Astrocyte of the hippocampus (primary cell): Measurements from ENCODE around the gene RPS6KA5.
A peak's percentile ranks its signal among the peaks of the same experiment; 100 is the strongest.
"Not testable (repeated sequence)": the region's sequence is repeated elsewhere in the genome, so short reads cannot be mapped to it uniquely, and the experiment has no call there.

Experiments
- DNase-seq: peaks from one replicate; pipeline ENCODE4 v3.0.0; 2011; ENCODE audit warnings: low read depth, low spot score

RPS6KA5 gene

DNA sequence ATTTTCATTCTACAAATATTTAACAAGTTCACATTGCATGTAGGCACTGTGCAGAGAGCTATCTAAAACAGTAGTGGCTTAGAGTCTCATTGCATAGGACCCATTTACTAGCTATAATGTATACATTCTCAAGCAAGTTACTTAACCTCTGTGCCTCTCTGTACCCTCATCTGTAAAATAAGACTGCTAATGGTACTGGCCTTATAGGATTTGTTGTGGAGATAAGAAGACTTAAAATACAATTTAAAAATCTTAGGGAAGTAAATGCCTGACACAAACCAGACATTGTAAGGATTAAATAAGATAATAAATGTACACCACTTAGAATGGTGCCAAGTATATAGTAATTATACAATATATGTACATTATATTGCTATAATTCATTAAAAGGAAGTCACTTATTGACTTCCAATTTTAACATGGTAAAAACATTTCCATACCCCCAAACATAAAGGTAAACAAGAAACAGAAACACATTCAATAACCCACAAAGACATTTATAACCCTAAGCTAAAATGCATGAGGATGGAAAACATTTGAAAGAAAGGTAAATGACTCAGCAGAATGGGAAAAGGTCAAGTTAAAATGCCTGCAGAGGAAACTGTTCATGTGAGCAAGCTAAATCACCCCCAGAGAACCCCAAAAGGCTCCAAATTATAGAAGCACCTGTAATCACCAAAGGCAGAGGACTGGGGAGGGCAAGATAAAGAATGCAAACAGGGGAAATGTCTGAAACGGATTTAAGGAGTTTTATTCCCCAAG, 30.8 kb downstream of the RPS6KA5 start:
- no peak for DNase-seq

DNA sequence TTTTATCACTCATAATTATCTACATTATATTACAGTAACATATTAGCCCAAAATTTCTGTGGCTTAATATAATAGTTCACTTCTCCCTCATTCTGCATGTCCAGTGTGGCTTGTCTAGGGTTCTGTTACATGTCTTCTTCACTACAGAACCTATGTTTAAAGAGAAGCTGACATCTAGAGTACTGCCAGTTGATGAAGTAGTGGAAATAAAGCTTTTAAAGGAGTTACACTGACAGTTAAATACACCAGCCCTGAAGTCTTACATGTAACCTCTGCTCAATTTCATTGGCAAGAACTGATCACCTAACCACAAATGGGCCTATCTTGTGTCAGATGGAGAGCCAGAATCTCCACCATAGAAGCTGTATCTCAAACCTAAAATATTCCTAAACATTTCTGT, 32.9 kb downstream of the RPS6KA5 start:
- no peak for DNase-seq

DNA sequence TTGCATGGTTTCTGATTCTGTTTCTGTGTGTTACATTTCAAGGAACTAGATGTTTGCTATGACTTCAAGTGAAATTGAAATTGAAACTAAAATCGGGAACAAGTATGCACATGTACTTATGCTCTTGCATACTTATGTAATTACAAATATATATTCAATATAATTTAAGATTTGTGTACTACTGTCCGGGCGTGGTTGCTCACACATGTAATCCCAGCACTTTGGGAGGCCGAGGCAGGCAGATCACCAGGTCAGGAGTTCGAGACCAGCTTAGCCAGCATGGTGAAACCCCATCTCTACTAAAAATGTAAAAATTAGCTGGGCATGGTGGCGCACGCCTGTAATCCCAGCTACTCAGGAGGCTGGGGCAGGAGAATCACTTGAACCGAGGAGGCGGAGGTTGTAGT, 37.8 kb downstream of the RPS6KA5 start:
- DNase-seq: not testable (repeated sequence)

DNA sequence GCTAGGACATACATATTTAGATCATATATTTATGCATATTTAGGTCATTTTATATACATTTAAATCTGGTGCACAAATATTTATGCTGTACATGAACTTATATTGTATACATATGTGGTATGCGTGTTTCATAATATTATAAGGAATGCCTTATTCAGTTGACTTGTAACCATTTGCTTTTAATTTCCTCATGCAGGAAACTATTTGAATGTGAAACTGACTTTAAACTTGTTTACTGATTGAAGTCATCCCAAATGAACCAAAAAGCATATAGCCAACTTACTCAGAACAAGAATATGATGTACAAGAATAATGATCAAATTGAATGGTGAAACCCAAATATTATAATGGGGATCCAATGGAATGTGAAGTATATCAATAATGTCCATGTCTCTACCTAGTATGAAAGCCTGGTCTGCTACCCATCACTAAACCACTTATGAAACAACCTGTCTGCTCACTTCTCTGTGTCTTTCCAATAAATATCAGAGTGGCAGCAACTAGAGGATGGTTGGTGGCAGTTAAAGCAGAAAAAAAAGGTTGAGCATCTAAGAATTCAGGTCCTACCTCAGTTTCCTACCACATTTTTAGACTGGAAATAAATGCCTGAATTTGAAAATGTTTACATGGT, 38.3 kb downstream of the RPS6KA5 start:
- DNase-seq: no peak

DNA sequence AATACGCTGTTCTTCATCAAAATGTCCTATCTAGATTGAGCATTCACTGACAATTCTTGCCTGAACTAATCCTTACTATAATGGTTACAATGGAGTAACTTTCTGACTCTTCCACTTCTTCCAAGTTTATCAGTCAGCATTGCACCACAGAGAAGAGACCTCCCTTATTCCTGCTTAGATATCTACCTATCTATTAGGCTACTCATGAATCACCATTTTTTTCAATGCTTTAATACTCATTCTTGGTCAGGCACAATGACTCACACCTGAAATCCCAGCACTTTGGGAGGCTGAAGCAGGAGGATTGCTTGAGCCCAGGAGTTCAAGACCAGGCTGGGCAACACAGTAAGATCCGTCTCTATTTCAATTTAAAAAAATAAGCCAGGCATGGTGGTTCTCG, 39.3 kb downstream of the RPS6KA5 start:
- no peak for DNase-seq

DNA sequence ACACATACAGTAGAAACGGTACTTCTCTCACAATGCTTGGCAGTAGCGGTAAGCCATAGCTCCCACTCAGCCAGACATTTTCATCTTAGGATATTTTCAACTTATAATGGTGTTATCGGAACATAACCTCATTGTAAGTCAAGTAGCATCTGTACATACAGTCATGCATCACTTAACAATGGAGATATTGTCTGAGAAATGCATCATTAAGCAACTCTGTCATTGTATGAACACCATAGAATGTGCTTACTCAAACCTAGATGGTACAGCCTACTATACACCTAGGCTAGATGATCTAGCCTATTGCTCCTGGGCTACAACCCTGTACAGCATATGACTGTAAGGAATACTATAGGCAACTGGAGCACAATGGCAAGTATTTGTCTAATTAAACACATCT, 40.8 kb downstream of the RPS6KA5 start:
- no peak for DNase-seq

DNA sequence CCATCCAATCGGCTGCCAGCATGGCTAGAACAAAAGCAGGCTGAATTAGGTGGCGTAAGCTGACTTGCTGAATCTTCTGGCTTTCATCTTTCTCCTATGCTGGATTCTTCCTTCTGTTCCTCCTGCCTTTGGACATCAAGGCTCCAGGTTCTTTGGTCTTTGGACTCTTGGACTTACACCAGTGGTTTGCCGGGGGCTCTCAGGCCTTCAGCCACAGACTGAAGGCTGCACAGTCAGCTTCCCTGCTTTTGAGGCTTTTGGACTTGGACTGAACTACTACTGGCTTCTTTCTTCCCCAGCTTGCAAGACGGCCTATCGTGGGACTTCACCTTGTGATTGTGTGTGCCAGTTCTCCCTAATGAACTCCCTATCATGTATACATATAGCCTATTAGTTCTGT, 42.0 kb downstream of the RPS6KA5 start:
- DNase-seq: no peak

DNA sequence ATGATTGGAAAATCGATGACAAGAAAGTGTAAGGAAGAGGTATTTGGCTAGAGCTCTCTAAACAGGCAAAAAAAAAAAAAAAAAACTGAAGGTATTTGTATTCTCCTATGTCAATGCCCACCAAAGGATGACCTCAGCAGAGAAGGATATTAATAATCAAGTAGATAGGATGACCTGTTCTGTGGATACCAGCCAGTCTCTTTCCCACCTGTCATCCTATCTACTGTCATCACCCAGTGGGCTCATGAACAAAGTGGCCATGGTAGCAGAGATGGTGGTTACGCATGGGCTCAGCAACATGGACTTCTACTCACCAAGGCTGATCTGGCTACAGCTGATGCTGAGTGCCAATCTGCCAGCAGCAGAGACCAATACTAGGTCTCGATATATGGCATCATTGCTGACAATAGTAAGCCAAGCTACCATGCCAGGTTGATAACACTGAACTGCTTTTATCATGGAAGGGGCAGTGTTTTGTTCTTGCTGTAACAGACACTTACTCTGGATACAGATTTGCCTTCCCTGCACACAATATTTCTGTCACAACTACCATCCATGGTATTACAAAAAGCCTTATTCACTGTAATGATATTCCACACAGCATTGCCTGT, 43.5 kb downstream of the RPS6KA5 start:
- no peak for DNase-seq

DNA sequence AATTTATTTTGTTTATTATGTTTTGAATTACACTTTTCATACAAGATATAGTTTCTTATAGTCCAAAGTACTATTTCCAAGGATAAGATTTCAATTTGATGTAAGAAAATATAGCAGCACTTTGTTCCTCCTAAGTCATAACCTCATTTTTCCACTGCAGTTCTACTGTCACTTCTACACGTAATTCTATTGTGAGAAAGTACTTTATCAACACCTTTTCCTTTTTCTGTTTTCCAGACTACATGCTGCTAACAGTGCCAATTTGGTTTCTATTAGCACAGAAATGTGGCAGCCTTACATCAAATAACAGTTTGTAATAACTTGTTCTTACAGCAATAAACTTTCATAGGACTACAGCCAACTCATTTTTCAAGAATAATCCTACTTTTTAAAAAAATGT, 45.0 kb downstream of the RPS6KA5 start:
- no peak for DNase-seq

DNA sequence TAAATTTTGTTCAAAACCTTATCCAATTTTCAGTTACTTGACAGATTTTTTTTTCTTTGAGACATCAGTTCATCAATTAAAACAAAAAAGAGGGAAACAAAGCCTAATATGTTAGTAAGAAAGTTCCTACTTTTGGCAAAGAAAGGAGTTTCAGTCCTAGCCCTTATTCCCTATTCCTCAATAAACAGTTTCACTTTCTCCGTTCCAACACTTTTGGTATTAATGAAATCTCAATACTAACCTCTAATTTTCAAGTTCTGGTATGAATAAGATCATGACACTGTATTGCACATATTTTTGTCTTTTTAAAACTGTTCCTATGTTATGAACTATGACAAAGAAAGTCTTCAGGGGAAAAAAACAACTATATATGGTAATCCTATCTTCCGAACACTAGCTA, 48.4 kb downstream of the RPS6KA5 start:
- DNase-seq: no peak

DNA sequence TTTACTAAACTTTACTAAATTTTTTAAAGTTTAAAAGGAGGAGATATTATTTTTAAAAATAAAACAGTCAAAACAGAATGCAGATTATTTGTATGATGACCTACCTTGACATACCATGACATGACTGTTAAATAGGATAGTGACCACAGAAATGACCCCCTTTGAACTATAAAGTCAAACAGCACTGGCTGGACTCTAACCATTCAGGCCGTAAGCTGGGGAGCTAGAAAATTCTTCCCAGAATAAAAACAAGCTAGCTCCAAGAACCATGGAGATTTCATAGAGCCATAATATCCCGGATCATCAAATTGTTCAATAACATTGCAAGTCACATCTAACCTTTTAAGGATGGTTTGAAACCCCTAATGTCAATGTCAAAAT, 50.3 kb downstream of the RPS6KA5 start:
- no peak for DNase-seq

DNA sequence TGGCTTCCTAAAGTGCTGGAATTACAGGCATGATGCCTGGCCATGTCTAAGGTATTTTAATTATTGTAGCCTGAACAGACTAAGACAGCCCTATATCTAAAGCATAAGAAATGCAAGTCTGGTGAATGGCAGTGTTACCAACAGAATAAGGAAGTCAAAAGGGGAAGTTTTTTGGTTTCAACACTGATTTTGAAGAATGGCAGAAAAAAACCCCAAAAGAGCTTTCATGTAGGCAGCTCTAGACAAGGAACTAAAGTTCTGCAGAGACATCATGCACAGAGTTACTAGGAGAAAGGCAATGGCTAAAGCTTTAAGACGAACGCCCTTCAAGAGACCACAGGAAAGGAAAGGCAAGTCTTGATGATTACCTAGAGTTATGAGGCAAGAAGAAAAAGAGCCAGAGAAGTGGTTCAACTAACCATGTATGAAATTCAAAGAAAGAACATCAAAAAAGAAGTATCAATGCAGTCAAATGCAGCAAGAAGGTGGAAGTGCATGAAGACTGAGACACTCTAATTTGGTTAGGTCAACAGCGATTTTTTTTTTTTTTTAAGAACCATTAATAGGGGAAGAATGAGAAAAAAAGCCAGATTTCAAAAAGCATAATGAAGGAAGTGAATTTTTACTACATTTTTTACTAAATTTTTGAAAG, 50.8 kb downstream of the RPS6KA5 start:
- DNase-seq: no peak

DNA sequence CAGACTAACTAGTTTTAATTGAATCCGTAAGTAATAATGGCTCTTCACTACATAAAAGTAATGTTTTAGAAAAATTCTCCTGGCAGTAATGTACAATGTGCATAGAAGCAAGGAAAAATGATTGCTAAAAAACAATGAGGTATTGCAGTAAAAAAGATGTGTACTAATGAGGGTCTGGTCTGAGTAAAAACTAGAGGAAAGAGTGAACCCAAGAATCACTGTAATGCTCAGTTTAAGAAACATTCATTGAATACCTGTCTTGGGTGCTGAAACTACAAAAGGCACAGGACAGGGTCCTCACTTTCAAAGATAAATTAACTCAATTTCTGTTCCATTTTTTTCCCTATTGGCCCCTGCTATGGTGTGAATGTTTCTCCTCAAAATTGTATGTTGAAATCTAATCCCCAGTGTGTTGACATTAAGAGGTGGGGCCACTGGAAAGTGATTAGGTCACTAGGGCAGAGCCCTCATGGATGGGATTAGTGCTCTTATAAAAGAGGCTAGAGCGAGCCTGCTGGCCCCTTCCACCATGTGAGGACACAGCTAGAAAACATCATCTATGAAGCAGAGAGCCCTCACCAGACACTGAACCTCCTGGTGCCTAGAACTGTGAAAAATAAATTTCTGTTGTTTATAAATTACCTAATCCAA, 51.6 kb downstream of the RPS6KA5 start:
- DNase-seq: no peak

DNA sequence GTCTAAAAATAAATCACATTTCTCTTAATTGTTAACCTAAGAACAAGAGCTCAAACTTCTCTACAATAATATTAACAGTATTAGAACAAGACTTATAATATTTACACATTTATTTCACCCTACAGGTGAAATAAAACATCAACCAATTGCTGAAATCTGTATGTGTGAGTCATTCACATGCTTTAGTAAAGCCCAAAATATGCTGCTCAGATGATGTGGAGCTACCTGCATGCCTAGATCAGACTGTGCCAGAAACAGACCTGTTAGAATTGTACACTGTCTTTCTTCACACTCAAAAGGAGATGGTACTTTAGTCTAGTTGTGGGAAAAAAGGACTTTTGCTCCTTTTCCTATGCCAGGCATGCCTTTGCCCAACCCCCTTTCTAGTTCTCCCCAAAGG, 54.7 kb downstream of the RPS6KA5 start:
- DNase-seq: no peak

DNA sequence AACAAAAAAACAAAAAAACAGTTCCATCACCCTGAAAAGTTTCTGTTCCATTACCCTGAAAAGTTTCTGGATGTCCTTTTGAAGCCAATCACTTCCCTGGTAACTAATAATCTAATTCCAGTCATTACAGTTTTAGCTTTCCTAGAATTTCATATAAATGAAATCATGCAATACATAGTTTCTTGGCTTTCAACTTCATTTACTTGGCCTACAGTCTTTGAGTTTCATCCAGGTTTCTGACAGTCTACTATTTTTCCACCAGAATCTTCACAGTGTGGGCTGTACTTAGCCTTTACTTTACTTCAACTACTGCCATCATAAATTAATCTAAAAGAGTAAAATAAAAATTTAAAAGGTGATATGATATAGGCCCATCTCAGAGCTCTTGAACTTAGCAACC, 55.5 kb downstream of the RPS6KA5 start:
- no peak for DNase-seq

DNA sequence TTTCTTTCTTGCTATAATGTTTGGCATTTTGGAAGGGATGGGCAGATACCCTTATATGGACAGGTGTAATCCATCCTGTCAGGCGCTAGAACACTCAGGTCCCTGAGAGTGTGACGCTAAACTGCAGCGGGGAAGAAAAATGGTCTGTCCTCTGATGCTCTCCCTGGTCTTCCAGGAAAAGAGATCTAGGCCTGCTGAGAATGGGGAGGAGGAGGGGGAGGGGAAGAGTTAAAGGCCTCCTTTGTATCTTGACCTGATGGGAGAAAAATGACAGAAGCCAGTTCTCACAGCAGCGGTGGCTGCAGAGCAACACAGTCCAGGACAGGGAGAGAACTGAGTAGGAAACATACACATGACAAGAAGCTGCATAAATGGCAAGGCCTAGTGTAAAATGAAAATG, 61.1 kb downstream of the RPS6KA5 start:
- DNase-seq: no peak

DNA sequence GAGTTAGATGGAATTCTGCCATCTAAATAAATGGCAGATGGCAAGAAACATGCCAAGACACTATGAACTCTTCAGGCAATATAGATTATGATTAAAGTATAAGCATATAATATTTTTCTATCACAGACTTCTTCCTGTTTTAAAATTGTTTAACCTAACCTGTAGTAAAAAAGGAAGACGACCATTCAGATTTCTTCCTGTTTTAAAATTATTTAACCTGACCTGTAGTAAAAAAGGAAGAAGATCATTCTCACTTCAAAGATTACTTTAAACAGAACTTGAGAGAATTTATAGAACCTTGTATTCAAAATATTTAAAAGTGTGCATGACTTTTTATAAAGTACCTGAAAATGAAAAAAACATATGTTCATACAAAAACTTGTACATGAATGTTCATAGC, 63.5 kb downstream of the RPS6KA5 start:
- DNase-seq: no peak

DNA sequence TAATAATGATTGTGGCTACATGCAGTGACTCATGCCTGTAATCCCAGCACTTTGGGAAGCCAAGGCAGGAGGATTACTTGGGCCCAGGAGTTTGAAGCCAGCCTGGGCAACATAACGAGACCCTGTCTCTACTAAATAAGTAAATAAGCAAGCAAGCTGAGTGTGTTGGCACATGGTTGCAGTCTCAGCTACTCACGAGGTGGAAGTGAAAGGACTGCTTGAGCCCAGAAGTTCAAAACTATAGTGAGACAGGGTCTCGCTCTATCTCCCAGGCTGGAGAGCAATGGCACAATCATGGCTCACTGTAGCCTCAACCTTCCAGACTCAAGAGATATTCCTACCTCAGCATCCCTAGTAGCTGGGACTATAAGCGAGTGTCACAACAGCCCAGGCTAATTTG, 64.7 kb downstream of the RPS6KA5 start:
- DNase-seq: peak; percentile 7

DNA sequence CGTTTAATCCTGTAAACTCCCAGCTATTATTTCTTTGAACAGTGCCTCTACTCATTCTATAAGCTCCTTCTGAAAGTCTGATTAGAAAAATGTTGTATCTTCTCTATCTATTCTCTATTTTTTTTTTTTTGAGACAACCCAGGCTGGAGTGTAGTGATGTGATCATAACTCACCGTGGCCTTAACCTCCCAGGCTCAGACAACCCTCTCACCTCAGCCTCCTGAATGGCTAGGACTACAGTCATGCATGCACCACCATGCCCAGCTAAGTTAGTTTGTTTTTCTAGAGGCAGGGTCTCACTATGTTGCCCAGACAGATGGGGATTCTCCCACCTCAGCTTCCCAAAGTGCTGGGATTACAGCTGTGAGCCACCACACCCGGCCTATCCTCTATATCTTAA, 66.6 kb downstream of the RPS6KA5 start:
- DNase-seq: no peak

DNA sequence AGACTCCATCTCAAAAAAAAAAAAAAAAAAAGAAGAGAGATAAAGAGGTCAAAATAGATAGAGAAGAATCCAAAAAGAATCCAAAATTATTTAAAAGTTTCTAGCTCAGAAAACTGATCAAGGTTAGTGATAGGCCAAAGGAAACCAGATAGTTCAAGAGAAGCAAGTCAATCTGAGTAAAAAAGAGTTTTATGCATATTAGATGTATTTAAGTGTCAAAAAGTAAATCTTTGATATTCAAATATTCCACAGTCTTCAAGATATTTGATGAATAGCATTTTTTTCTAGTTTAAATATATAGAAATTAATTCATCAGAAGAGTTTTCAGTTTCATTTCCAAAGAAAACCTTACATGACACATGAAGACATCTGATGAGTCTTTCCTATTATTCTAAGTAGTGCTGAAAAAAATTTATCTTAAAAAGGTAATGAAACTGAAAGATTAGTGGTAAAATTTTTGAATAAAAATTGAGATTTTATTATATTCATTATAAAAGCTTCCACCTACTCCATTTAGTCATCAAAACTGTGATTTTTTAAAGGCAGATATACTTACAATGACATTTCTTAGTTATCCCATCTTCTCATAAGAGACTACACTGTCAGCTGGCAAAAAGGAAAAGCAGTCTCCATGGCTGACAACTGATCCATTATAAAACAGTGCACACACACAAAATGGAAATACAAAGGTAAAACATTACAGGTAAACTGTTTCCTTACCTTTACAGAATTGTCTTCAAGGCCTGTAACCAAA, 68.6 kb downstream of the RPS6KA5 start:
- DNase-seq: no peak

DNA sequence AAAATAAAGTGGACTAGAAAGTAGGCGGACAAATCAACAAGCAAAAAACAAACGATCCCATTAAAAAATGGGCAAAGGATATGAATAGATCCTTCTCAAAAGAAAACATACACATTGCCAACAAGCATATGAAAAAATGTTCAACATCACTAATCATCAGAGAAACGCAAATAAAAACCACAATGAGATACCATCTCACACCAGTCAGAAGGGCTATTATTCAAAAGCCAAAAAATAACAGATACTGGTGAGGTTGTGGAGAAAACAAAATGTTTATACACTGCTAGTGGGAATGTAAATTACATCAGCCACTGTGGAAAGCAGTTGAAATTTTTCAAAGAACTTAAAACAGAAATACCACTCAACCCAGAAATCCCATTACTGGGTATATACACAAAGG, 70.3 kb downstream of the RPS6KA5 start:
- no peak for DNase-seq
